Fibroblast of skin of right quadriceps (primary cell): ENCODE measurements around the gene HS3ST5.

Experiments used
- DNase-seq: peaks from one replicate; pipeline ENCODE4 v3.0.0-alpha.2; 2013

Gene HS3ST5

GRCh38 chr6:114342826-114343781 lies at the start of gene HS3ST5:
HS3ST5 (minus strand) TSS chr6:114343023; CDS start chr6:114062845, 280,178 bp downstream.
- DNase-seq, result peak; percentile 11

- DNase-seq, result no peak
Observed at GRCh38 chr6:114390176-114390575, 47.4 kb upstream of the HS3ST5 start.

- no peak for DNase-seq
Observed at GRCh38 chr6:114389111-114389510, 46.3 kb upstream of the HS3ST5 start.

GRCh38 chr6:114382406-114382805 lies 39.6 kb upstream of the HS3ST5 start:
- no peak for DNase-seq

GRCh38 chr6:114377881-114378280 lies 35.1 kb upstream of the HS3ST5 start:
- DNase-seq, result no peak

GRCh38 chr6:114376611-114377175 lies 33.9 kb upstream of the HS3ST5 start:
- DNase-seq, result no peak

- no peak for DNase-seq
Observed at GRCh38 chr6:114375541-114376192, 32.8 kb upstream of the HS3ST5 start.

- no peak for DNase-seq
Observed at GRCh38 chr6:114367315-114367961, 24.6 kb upstream of the HS3ST5 start.

GRCh38 chr6:114366899-114367298 lies 24.1 kb upstream of the HS3ST5 start:
- no peak for DNase-seq

GRCh38 chr6:114364301-114364700 lies 21.5 kb upstream of the HS3ST5 start:
- DNase-seq, result peak; percentile 36

GRCh38 chr6:114362957-114363356 lies 20.1 kb upstream of the HS3ST5 start:
- no peak for DNase-seq

GRCh38 chr6:114362396-114362795 lies 19.6 kb upstream of the HS3ST5 start:
- no peak for DNase-seq

- DNase-seq, result no peak
Observed at GRCh38 chr6:114361036-114361435, 18.2 kb upstream of the HS3ST5 start.

- DNase-seq, result no peak
Observed at GRCh38 chr6:114355300-114355699, 12.5 kb upstream of the HS3ST5 start.

- no peak for DNase-seq
Observed at GRCh38 chr6:114354482-114354881, 11.7 kb upstream of the HS3ST5 start.

- no peak for DNase-seq
Observed at GRCh38 chr6:114346451-114346850, 3.6 kb upstream of the HS3ST5 start.

- DNase-seq, result no peak
Observed at GRCh38 chr6:114344971-114345275, 2.1 kb upstream of the HS3ST5 start.

GRCh38 chr6:114344246-114344970 lies 1.6 kb upstream of the HS3ST5 start:
- no peak for DNase-seq

- DNase-seq, result no peak
Observed at GRCh38 chr6:114343782-114344144, 940 bp upstream of the HS3ST5 start.

GRCh38 chr6:114342086-114342825 lies 567 bp downstream of the HS3ST5 start:
- no peak for DNase-seq

- DNase-seq, result peak; percentile 14
Observed at GRCh38 chr6:114339706-114340105, 3.1 kb downstream of the HS3ST5 start.

- DNase-seq, result no peak
Observed at GRCh38 chr6:114334237-114334636, 8.6 kb downstream of the HS3ST5 start.
